ENCODE measurements around the gene RFFL. TPM values are rescaled to one million over a fixed set of nuclear protein-coding genes. Genes with fewer than 3 reads are reported as not detected.

The RFFL gene
- total and polyA plus RNA-seq, 9 of the 15 experiments (the other 6 are each of a cell fraction or from before 2014, with no cell fraction given): 3.4 to 18.1 (median 12.8) TPM

GRCh38 chr17:34981538-34982241 lies 81.8 kb downstream of the RFFL start (continued):
- TF ChIP-seq CTCFL (IDR thresholded peaks at IDR 0.05; ENCODE audit: borderline replicate concordance, insufficient read depth, low read depth, low read length, poor library complexity, severe bottlenecking): no peak
- TF ChIP-seq RBM17 (IDR thresholded peaks at IDR 0.05; ENCODE audit: borderline replicate concordance, low read depth, low read length): no peak
- TF ChIP-seq ZNF316 (IDR thresholded peaks at IDR 0.05): peak; percentile 77
- TF ChIP-seq DPF2 (IDR thresholded peaks at IDR 0.05): peak; percentile 85
- TF ChIP-seq PCBP2 (IDR thresholded peaks at IDR 0.05; ENCODE audit: low read depth, low read length, poor library complexity, severe bottlenecking): no peak
- no peak; a peak in 2 of 4 replicates for TF ChIP-seq ZNF318 (IDR thresholded peaks at IDR 0.05; ENCODE audit: borderline replicate concordance in 1 of 2, low read depth in 1 of 2)
- peak; percentile 82 for TF ChIP-seq SOX6 (IDR thresholded peaks at IDR 0.05)
- no peak for TF ChIP-seq HDGF (IDR thresholded peaks at IDR 0.05)
- TF ChIP-seq KLF1 (tag; IDR thresholded peaks at IDR 0.05): no peak
- no peak for TF ChIP-seq OTX1 (CRISPR knock-in tag; IDR thresholded peaks at IDR 0.05)
- peak; percentile 91 to 93 for TF ChIP-seq KDM1A (IDR thresholded peaks at IDR 0.05)
- no peak for TF ChIP-seq AFF1 (IDR thresholded peaks at IDR 0.05; ENCODE audit: low read depth in 1 of 2, partially characterized antibody in 2 of 2)
- no peak for TF ChIP-seq ILK (tag; IDR thresholded peaks at IDR 0.05; ENCODE audit: borderline replicate concordance, low read depth)

All from K562 (cell line).